Stimulated activated CD8-positive, alpha-beta memory T cell treated with anti-CD3 and anti-CD28 coated beads, Interleukin-12 subunit alpha, Interleukin-12 subunit beta, amount 100 ng/mL, for 1 hour (primary cell): Measurements from ENCODE around the gene ARPC2.
"Not testable (repeated sequence)": the region's sequence is repeated elsewhere in the genome, so short reads cannot be mapped to it uniquely, and the experiment has no call there.

ENCODE experiments used
- DNase-seq: peaks from one replicate; pipeline ENCODE4 v3.0.0-alpha.2; 2020; ENCODE audit warnings: low read depth

The ARPC2 gene

DNA sequence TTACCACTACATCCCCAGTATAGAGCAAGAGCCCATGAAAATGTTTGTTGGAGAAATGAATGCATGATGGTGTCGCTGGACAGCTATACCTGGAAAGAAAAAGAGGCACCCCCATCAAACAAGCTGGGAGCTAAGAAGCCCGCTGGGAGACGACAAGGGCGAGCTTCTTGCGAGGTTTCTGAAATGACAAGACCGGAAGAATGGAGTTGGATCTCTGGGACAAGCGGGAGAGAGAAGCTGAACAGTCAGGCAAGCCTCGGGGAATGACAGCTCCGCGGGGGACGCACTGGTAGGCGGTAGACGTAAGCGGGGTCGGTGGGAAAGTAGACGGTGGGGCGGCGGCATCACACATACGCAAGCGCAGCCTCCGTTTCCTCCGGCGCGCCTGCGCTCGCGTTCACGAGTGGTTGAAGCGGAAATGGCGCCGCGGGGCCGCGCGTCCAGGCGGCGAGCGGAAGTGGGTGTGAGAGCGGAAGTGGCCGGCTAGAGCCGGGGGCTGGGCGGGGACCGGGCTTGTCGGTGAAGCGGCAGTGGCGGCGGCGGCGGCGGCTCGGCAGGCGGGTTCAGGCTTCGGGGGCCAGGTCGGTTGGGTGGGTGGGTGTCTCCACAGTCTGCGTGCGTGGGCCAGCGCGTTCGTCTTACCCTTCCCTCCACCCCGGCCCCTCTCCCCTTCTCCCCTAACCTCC, at the start of gene ARPC2:
Gene ARPC2, plus strand, starts transcription at position 516 of the 686 bp plus-strand sequence. CDS start 282 bp downstream, outside the sequence.
- DNase-seq, result peak; percentile 91

DNA sequence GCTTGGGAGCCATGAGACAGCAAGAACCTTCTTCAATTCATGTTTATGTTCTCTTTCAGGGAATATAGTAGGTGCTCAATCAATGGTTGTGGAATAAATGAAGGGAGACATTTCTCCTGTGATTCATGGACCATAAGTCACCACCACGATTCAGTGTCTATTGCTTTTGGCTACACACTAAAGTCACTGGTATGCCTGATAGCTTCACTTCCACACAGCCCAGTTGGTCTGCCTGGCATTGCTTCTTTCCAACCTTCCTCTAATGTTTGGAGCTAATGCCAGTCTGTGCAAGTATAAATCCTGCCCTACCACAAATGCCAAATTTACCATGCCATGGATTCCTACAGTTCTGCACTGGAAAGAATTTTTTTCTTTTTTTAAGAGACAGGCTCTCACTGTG, 49.0 kb upstream of the ARPC2 start:
- DNase-seq, result no peak

- peak; percentile 66 for DNase-seq
Observed at GRCh38 chr2:218168635-218169462, 48.1 kb upstream of the ARPC2 start.

GRCh38 chr2:218169757-218170546, 47.0 kb upstream of the ARPC2 start:
- no peak for DNase-seq

DNA sequence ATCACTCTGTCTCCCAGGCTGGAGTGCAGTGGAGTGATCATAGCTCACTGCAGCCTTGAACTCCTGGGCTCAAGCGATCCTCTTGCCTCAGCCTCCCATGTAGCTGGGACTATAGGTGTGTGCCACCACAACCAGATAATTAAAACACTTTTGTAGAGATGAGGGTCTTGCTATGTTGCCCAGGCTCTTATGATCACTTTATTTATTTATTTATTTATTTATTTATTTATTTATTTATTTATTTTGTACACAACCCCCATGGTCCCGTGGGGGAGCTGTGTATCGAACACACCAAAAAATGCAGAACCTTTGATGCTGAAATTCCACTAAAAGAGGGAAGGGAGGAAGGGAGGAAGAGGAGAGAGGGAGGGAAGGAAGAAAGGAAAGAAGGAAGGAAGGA, 45.2 kb upstream of the ARPC2 start:
- DNase-seq, result not testable (repeated sequence)

DNA sequence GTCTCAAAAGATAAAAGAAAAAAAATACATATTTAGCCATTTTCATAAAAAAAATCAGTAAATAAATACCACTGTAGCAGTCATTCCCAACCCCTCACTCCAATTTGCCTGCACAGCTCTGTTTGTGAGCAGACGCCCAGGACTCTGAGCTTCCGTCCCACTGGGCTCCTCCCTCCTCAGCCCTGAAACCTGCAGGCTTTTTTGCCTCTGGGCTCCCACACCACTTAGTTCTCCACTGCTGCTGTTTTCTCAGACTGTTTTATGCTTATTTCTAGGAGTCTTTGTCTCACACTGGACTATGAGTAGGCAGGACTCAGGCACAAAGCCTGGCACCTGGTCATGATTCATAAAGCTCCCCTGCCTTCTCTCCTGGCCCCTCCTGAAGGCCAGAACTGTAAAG, 44.1 kb upstream of the ARPC2 start:
- no peak for DNase-seq

DNA sequence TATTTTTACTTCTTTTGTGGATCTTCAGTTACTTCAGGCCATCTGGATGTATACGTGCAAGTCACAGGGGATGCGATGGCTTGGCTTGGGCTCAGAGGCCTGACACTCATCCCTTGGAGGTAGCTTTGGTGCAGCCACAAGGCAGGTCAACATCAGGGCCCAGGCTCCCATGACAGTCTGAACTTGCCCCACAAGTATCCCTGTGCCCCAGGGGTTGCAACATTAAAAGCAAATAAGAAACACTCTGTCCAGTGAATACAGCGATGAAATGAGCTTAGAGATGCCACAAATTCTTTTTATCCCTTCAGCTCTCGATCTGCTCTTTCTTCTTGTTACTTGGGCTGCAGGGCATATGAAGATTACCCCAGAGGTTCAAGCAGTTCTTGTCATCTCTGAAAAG, 37.2 kb upstream of the ARPC2 start:
- DNase-seq, result no peak

DNA sequence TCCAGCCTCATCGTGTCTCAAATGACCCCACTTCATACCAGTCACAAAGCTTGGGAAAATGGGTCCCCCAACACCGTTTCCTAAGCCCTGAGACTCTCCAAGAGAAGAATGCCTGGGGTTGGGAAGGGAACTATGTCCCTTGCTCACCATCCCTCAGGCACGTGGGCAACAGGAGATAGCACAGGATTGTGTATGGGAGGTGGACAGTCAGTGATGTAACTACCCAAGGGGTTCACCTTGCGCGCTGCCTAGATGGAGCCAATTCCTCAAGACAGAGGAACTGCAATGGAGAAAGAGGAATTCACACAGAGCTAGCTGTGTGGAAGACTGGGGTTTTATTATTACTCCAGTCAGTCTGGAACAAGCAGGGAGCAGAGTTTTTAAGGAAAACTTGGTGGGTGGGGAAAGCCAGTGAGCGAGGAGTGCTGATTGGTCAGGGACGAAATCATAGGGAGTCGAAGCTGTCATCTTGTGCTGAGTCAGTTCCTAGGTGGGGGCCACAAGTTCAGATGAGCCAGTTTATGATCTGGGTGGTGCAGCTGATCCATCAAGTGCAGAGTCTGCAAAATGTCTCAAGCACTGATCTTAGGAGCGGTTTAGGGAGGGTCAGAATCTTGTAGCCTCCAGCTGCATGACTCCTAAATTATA, 36.4 kb upstream of the ARPC2 start:
- no peak for DNase-seq

DNA sequence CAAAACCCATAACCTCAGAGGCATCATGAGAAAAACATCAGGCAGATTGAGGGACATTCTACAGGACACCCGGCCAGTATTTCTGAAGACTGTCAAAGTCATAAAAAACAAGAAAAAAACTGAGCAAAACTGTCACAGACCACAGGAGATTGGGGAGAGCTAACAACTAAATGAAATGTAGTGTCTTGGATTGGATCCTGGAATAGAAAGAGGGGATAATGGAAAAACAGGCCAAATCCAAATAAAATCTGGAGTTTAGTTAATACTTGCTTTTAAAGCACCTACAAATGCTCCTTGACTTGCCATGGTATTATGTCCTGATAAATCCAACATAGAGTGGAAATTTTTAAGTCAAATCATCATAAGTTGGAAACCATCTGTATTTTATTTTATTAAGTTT, 32.7 kb upstream of the ARPC2 start:
- no peak for DNase-seq

DNA sequence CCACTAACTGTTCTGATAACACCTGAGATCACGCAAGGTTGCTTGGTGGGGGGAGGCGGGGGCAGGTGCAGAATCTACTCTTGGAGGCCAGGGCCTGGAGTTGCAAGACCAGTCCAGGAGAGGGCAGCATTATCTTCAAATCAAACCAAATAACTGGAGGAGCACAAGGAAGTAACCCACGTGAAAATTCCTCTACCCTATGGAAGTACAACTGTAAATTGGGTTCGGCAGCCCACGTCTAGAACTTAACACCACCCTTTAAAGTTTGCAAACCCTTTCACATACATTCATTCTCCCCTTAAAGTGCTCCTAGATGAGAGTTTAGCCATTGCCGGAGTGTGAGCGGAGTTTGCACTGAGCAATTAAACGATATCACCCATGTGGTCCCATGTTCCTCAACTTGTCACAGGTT, 30.6 kb upstream of the ARPC2 start:
- peak; percentile 54 for DNase-seq

- DNase-seq, result no peak
Observed at GRCh38 chr2:218186876-218187275, 30.1 kb upstream of the ARPC2 start.

DNA sequence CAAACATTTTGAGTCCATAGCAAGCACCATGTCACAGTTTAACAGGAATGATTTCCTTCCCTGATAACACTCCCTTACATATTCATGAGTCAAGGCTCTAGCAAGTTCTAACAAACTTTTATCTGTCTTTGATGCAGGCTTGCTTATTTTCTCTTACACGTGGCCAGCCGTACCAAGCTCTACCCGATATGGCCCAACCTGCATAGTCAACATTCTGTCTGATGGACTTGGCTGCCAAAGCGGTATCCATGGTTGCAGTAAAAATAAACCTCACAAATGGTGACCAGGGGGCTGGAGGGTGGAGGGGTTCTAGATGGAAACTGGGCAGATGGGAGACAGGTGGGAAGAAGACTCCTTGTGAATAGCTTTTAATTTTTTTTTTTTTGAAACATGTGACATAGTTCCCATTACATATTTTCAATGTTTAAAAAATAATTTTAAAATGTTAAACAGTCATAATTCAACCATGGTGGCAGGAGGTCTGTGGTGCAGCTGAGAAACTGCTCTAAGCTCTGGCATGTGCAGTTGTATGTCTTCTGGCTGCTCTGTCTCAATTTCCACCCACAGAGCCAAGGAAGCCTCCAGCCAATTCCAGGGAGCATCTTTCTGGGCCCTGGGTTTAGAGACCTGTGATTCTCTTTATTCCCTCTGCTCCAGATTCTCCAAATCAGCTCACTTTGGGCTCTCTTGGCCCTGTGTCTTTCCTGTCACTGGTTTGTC, 29.5 kb upstream of the ARPC2 start:
- no peak for DNase-seq

DNA sequence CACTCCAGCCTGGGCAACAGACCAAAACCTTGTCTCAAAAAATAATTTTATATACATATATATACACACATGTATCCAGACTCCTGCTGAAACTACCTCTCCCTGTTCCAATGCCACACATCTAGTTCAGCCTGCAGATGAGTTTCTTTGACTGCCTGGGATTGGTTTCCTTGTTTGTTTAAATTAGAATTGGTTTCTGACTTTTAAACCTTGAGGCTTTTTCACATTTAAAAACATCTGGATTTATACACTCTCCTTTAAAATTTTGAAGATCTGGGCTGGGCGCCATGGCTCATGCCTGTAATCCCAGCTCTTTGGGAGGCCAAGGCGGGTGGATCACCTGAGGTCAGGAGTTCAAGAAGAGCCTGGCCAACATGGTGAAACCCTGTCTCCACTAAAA, 28.5 kb upstream of the ARPC2 start:
- DNase-seq, result no peak

DNA sequence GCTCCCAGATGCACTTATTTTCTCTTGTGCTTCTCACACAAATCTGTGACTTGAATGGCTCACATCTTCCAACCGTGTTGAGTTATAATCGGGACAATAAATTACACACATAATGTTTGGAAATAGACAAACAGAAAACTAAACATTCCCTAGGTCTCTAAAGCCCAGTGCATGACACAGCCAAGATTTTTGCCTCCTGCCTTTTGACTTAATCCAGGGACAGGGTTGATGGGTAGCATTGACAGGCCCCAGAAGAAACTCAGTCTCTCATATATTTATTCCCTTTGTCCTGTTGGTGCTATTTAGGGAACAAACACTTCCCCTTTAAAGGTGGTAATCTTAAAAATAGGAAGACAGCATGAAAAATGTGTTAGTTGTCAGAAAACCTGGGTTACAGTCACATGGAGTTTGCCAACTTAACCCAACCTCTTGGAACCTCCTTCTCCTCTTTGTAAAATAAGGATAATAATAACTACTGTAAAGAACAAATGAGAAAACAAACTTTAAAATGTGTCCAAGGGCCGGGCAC, 24.0 kb upstream of the ARPC2 start:
- no peak for DNase-seq

GRCh38 chr2:218193701-218194100, 23.3 kb upstream of the ARPC2 start:
- no peak for DNase-seq

- no peak for DNase-seq
Observed at GRCh38 chr2:218194880-218195279, 22.1 kb upstream of the ARPC2 start.

DNA sequence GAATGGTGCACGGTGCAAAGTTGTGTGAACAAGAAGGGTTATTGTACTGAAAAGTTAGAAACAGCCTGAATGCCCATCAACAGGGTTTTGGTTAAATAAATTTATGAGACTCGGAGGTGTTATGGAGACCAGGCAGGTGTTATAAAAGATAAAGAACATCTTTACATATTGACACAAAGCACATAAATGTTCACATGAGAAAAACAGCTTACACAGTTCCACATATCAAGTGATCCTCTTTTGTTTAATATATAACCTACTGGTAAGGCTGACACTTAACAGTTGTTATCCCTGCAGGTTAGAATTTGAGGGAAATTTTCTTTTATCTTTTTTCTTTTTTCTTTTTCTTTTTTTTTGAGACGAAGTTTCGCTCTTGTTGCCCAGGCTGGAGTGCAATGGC, 20.0 kb upstream of the ARPC2 start:
- no peak for DNase-seq

DNA sequence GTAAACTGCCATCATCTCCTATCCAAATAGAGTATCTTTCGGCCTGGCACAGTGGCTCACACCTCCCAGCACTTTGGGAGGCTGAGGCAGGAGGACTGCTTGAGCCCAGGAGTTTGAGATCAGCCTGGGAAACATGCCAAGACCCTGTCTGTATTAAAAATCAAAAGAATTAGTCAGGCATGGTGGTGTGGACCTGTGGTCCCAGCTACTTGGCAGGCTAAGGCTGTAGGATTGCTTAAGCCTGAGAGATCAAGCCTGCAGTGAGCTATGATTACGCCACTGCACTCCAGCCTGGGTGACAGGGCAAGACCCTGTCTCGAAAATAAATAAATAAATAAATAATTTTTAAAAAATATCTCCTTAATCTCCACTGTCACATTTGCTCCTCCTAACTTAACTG, 14.7 kb upstream of the ARPC2 start:
- no peak for DNase-seq

DNA sequence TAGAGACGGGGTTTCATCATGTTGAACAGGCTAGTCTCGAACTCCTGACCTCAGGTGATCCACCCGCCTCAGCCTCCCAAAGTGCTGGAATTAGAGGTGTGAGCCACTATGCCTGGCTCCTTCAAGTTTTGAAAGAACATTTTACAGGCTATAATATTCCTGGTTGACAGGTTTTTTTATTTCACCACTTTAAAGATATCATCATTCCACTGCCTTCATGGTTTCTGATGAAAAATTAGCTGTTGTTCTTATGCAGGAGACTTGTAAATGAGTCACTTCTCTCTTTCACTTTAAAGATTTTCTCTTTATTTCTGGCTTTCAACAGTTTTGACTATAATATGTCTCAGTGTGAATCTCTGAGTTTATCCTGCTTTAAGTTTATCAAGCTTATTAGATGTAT, 7.9 kb upstream of the ARPC2 start:
- DNase-seq, result no peak

GRCh38 chr2:218214116-218214515, 2.9 kb upstream of the ARPC2 start:
- no peak for DNase-seq

DNA sequence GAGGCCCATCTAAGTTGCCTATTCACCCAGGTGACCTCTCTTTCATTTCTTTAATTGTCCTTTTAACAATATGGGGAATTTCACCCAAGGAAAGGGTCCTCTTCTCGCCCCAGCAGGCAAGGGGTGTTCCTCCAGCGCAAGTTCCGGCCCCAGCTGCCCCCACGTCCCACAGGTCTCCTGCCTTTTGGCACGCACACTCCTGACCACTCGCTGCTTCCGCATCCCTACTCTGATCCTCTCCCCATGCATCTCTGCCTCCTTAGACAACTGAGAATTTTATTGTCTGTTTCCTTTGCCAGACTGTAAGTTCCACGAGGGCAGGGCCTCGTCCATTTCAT, 684 bp upstream of the ARPC2 start:
- DNase-seq, result no peak
